A549 (cell line): ENCODE measurements around the gene CISH. TPM values are rescaled to one million over a fixed set of nuclear protein-coding genes. Genes with fewer than 3 reads are reported as not detected.

ENCODE experiments used
- ATAC-seq, 2 experiments: fragments of 200-7000 bp in 1 of 2; fragments of >200 bp in 1 of 2; cut with Nextera tagmentation in 1 of 2; cut with Tn5 transposase in 1 of 2; 3 replicates each; pipeline versions ENCODE4 v1.8.0 to v1.9.1; 2018 to 2020; ENCODE audit warnings: mild to moderate bottlenecking in 1 of 2, moderate library complexity in 1 of 2
- CTCF ChIA-PET: fragments of 300-600 bp; sonication (Branson Sonifier 250); formaldehyde crosslinking; extraction: SDS; loops from one replicate; lab custom pipeline; 2021; ENCODE audit warnings: antibody characterized with exemption, inconsistent platforms; lab: Yijun Ruan, JAX
- POLR2A ChIA-PET: fragments of 350-600 bp; formaldehyde crosslinking; extraction: SDS; loops from one replicate; lab custom pipeline; 2021; ENCODE audit warnings: antibody characterized with exemption, inconsistent platforms; lab: Yijun Ruan, JAX
- DNase-seq, 2 experiments: peaks; one replicate each; pipeline versions ENCODE4 v3.0.0 to v3.0.0-alpha.2; 2011 to 2016; ENCODE audit warnings: low read depth in 1 of 2, low spot score in 1 of 2
- FAIRE-seq: peaks from 2 replicates; lab custom pipeline; 2011; peaks lifted over from hg19 to GRCh38; lab: Jason Lieb, UNC
- H3K27ac ChIP-seq, 2 experiments: fragments of >200 bp; sonication (Bioruptor Twin); formaldehyde crosslinking; 3 replicates each; pipeline ENCODE4 v1.5.1; 2016 to 2017
- H3K4me1 ChIP-seq: fragments of >200 bp; sonication (Bioruptor Twin); formaldehyde crosslinking; 3 replicates; pipeline ENCODE4 v1.6.1; 2016
- H3K4me2 ChIP-seq: fragments of >200 bp; sonication (Bioruptor Twin); formaldehyde crosslinking; 3 replicates; pipeline ENCODE4 v1.6.1; 2016
- H3K4me3 ChIP-seq: fragments of >200 bp; sonication (Bioruptor Twin); formaldehyde crosslinking; 3 replicates; pipeline ENCODE4 v1.5.1; 2016
- H3K9me3 ChIP-seq: fragments of >200 bp; sonication (Bioruptor Twin); formaldehyde crosslinking; 3 replicates; pipeline ENCODE4 v1.6.1; 2016
- BHLHE40 ChIP-seq: IDR thresholded peaks from 2 replicates; pipeline ENCODE4 v1.6.1; 2012; ENCODE audit warnings: low read depth, low read length, inconsistent platforms
- EHMT2 ChIP-seq: fragments of 200-600 bp; sonication (generic); IDR thresholded peaks from 2 replicates; pipeline ENCODE4 v1.6.1; 2016; ENCODE audit warnings: antibody characterized with exemption, low read depth, mild to moderate bottlenecking, moderate library complexity
- FOSL2 ChIP-seq, 2 experiments: fragments of 450-650 bp in 1 of 2; fragments of >200 bp in 1 of 2; sonication (Bioruptor Twin) in 1 of 2; formaldehyde crosslinking; IDR thresholded peaks; 2 replicates each; pipeline versions ENCODE4 v1.5.0 to v1.6.1; 2016 to 2020; ENCODE audit warnings: mild to moderate bottlenecking in 1 of 2, moderate library complexity in 1 of 2
- FOXS1 ChIP-seq: fragments of 250-450 bp; sonication (Bioruptor Pico); IDR thresholded peaks from 2 replicates; pipeline ENCODE4 v1.5.0; 2020; ENCODE audit warnings: mild to moderate bottlenecking, moderate library complexity
- HOXA7 ChIP-seq: fragments of 250-450 bp; sonication (Bioruptor Pico); IDR thresholded peaks from 2 replicates; pipeline ENCODE4 v1.5.0; 2020; ENCODE audit warnings: mild to moderate bottlenecking, moderate library complexity
- HOXB5 ChIP-seq: fragments of 250-450 bp; sonication (Bioruptor Pico); IDR thresholded peaks from 2 replicates; pipeline ENCODE4 v1.5.0; 2020; ENCODE audit warnings: mild to moderate bottlenecking, moderate library complexity
- JUN ChIP-seq, 2 experiments: fragments of >200 bp; sonication (Bioruptor Twin); formaldehyde crosslinking; IDR thresholded peaks; 2 replicates in 1 of 2; 3 replicates in 1 of 2; pipeline ENCODE4 v1.6.1; 2016 to 2017
- MYC ChIP-seq: IDR thresholded peaks from 2 replicates; pipeline ENCODE4 v1.6.1; 2012; ENCODE audit warnings: mild to moderate bottlenecking, inconsistent platforms, low read length, improper control_type of control experiment, borderline replicate concordance
- NFE2L2 ChIP-seq: fragments of 150-350 bp; conservative IDR thresholded peaks from 2 replicates; pipeline ENCODE4 v1.6.1; 2014; ENCODE audit warnings: low read length
- NPAS2 ChIP-seq: fragments of 250-450 bp; sonication (Bioruptor Pico); IDR thresholded peaks from 2 replicates; pipeline ENCODE4 v1.8.0; 2022; ENCODE audit warnings: mild to moderate bottlenecking, moderate library complexity, borderline replicate concordance
- NR3C1 ChIP-seq: fragments of >200 bp; sonication (Bioruptor Twin); formaldehyde crosslinking; IDR thresholded peaks from 3 replicates; pipeline ENCODE4 v1.6.1; 2017
- PHF8 ChIP-seq: fragments of 200-600 bp; sonication (generic); IDR thresholded peaks from 2 replicates; pipeline ENCODE4 v1.6.1; 2016; ENCODE audit warnings: low read depth, mild to moderate bottlenecking, antibody characterized with exemption, moderate library complexity, borderline replicate concordance
- POLR2A ChIP-seq: IDR thresholded peaks from 2 replicates; pipeline ENCODE4 v1.6.1; 2012; ENCODE audit warnings: mild to moderate bottlenecking, low read length
- POLR2AphosphoS2 ChIP-seq: conservative IDR thresholded peaks from 2 replicates; pipeline ENCODE4 v1.6.1; 2012; ENCODE audit warnings: low read length, improper control_type of control experiment, inconsistent platforms
- RAD21 ChIP-seq, 2 experiments: fragments of >200 bp in 1 of 2; sonication (Bioruptor Twin) in 1 of 2; formaldehyde crosslinking in 1 of 2; IDR thresholded peaks in 1 of 2; conservative IDR thresholded peaks in 1 of 2; 2 replicates in 1 of 2; 3 replicates in 1 of 2; pipeline ENCODE4 v1.6.1; 2012 to 2018; ENCODE audit warnings: inconsistent platforms in 1 of 2
- RCOR1 ChIP-seq: fragments of 150-350 bp; IDR thresholded peaks from 2 replicates; pipeline ENCODE4 v1.6.1; 2014; ENCODE audit warnings: antibody characterized with exemption, low read length, low read depth
- RNF2 ChIP-seq: fragments of 200-600 bp; sonication (generic); IDR thresholded peaks from 2 replicates; pipeline ENCODE4 v1.6.1; 2016; ENCODE audit warnings: low read depth, mild to moderate bottlenecking, antibody characterized with exemption, moderate library complexity, borderline replicate concordance
- SMC3 ChIP-seq: fragments of >200 bp; sonication (Bioruptor Twin); formaldehyde crosslinking; IDR thresholded peaks from 3 replicates; pipeline ENCODE4 v1.6.1; 2018; ENCODE audit warnings: inconsistent platforms
- SREBF2 ChIP-seq: fragments of 450-650 bp; IDR thresholded peaks from 2 replicates; pipeline ENCODE4 v1.6.1; 2014; ENCODE audit warnings: mild to moderate bottlenecking, moderate library complexity
- TFCP2L1 ChIP-seq: fragments of 250-450 bp; sonication (Bioruptor Pico); IDR thresholded peaks from 2 replicates; pipeline ENCODE4 v1.5.0; 2021; ENCODE audit warnings: mild to moderate bottlenecking
- TP53 ChIP-seq: fragments of 250-450 bp; sonication (Bioruptor Pico); IDR thresholded peaks from 2 replicates; pipeline ENCODE4 v1.5.0; 2021; ENCODE audit warnings: mild to moderate bottlenecking, moderate library complexity
- ZC3H11A ChIP-seq: fragments of 450-650 bp; IDR thresholded peaks from 2 replicates; pipeline ENCODE4 v1.6.1; 2014; ENCODE audit warnings: antibody characterized with exemption, mild to moderate bottlenecking
- ZNF302 ChIP-seq: fragments of 250-450 bp; sonication (Bioruptor Pico); IDR thresholded peaks from 2 replicates; pipeline ENCODE4 v1.9.0; 2021; ENCODE audit warnings: inconsistent platforms, mild to moderate bottlenecking, moderate library complexity
- ZSCAN20 ChIP-seq: fragments of 250-450 bp; sonication (Bioruptor Pico); IDR thresholded peaks from 2 replicates; pipeline ENCODE4 v1.8.0; 2022; ENCODE audit warnings: mild to moderate bottlenecking, moderate library complexity
- WGBS: methylation state at CpG from one replicate; pipeline ENCODE4 v1.1.6; 2017; ENCODE audit errors: missing lambda C conversion rate; 5-methylcytosine and 5-hydroxymethylcytosine counted together
- polyA plus RNA-seq, 4 experiments: library from polyadenylated mRNA; depleted of rRNA in 3 of 4; stranded (reverse); fragments of >200 nt; fragmentation: RNase III in 1 of 4; extraction: RNeasy Plus Mini Kit Qiagen cat#74134 plus additional on column Dnase treatment in 1 of 4; gene quantifications; 2 replicates in 3 of 4; 3 replicates in 1 of 4; pipeline ENCODE4 v1.2.3, GENCODE V29; 2011 to 2017
- TF ChIP-seq, protein P1 (sequence below): IDR thresholded peaks from 2 replicates; pipeline ENCODE4 v1.6.1; 2012; ENCODE audit warnings: low read depth, borderline replicate concordance
- TF ChIP-seq, protein P2 (sequence below): IDR thresholded peaks from 2 replicates; pipeline ENCODE4 v1.6.1; 2012
- TF ChIP-seq, protein P3 (sequence below): fragments of 150-350 bp; IDR thresholded peaks from 2 replicates; pipeline ENCODE4 v1.6.1; 2014; ENCODE audit warnings: low read depth, mild to moderate bottlenecking, low read length
- TF ChIP-seq, protein P4 (sequence below): IDR thresholded peaks from 2 replicates; pipeline ENCODE4 v1.6.1; 2012

The CISH gene
- polyA plus RNA-seq, 2 of the 4 experiments (the other 2 are of a cell fraction), result 0.43 to 0.68 TPM

DNA sequence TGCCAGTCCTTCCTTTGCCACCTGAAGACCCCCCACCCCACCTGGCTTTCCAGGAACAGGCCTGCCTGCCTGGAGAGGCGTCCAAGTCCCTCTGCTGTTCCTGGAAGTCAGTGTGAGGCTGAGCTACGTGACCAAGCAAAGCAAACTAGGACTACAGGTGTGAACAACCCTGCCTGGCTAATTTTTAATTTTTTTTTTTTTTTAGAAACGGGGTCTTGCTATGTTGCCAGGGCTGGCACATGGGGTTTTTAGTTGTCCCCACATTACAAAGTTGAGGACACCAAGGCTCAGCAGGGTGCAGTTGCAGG is 24.9 kb downstream of the CISH start:
- TF ChIP-seq ZSCAN20 (CRISPR knock-in tag) (no peak), HOXB5 (CRISPR knock-in tag) (no peak), RNF2 (no peak), TFCP2L1 (CRISPR knock-in tag) (no peak), BHLHE40 (no peak), POLR2A (no peak)
- TF ChIP-seq, protein P1, sequence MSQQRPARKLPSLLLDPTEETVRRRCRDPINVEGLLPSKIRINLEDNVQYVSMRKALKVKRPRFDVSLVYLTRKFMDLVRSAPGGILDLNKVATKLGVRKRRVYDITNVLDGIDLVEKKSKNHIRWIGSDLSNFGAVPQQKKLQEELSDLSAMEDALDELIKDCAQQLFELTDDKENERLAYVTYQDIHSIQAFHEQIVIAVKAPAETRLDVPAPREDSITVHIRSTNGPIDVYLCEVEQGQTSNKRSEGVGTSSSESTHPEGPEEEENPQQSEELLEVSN, result no peak
- TF ChIP-seq, all 56 proteins: peak for 0
- H3K4me3 ChIP-seq, result no peak overlapping the region
- H3K4me1 ChIP-seq, result peaks cover 8% of the 10 kb centered on the region
- H3K9me3 ChIP-seq, result no peaks in the 10 kb centered on the region
- DNase-seq (no peak), FAIRE-seq (no peak), ATAC-seq (no peak)
- CTCF ChIA-PET, result interaction anchor here (1.0 to 2.8 kb wide), 3 partner anchors 12 to 28 kb away, joined by 3 to 13 read pairs (median 5); no protein-coding TSS in a partner anchor
- WGBS, result 74% methylated on average over 3 of the region's 3 CpGs
- POLR2A ChIA-PET, result interaction anchor here (2.2 kb wide), 1 partner anchor 18 kb away, joined by 7 read pairs; the partner anchor contains the start of gene HEMK1
- H3K4me2 ChIP-seq, result no peak overlapping the region
- no peak overlapping the region for H3K27ac ChIP-seq

DNA sequence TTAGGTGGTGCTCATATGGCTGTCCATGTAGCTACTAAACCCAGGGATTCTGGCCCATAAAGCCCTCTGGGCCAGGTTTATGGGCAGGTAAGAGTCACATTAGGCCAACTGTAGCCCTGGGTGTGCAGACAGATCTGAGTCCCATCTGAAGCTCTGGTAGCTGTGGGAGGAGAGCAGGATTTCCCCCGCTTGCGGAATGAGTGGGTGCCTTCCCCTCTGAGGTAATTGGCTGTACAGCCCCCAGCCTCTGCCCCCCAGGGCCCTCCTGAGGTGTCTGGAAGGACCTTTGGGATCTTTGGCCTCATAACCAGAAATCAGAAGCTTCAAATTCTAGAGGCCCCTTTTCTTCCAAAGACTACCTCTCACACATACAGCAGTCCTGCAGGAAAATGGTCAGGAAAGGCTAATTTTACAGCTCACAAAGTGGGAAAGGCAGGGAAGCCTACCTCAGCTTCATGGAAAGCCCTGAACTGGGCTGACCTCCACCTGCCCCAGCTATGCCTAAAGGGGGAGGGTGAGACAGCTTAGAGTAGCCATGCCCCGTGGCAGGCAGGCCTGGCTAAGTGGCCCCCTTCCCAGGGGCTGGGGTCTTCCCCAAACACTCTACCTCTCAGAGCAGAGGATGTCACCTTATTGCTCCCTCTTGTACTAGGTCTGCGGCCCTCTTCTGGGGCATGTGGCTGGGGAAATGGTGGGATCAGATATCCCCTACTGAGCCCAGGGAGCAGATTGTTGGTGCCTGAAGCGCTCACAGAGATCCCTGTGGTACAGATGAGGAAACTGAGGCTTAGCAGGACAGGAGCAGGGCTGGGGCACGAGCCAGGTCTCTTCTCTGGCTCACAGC is 25.4 kb downstream of the CISH start:
- ChIA-PET CTCF (interaction anchor here (1.0 to 2.8 kb wide), 7 partner anchors 11 to 44 kb away, joined by 3 to 13 read pairs (median 4); no protein-coding TSS in a partner anchor), POLR2A (interaction anchor here (2.2 kb wide), 1 partner anchor 17 kb away, joined by 7 read pairs; the partner anchor contains the start of gene HEMK1)
- WGBS, result 80% methylated on average over 1 of the region's 6 CpGs

DNA sequence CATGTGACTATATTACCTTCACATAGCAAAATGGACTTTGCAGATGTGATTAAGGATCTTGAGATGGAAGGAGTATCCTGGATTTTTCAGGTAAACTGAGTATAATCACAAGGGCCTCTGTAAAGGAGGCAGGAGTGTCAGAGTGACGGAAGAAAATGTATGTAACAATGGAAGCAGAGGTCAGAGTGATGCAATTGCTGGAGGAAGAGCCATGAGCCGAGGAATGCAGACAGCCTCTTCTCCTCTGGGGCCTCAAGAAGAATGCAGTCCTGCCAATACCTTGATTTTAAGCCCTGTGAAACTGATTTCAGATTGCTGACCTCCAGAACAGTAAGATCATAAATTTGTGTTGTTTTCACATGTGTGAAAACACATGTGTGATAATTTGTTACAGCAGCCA is 27.2 kb downstream of the CISH start:
- POLR2A ChIA-PET, result no interaction called here
- Histone ChIP-seq H3K27ac (no peak overlapping the region), H3K4me1 (no peaks in the 10 kb centered on the region), H3K9me3 (no peaks in the 10 kb centered on the region), H3K4me3 (no peak overlapping the region), H3K4me2 (no peak overlapping the region)
- 79% methylated on average over 2 of the region's 2 CpGs for WGBS
- no peak for ATAC-seq
- FAIRE-seq, result no peak
- CTCF ChIA-PET, result interaction anchor here (22.5 kb wide), 1 partner anchor 25 kb away, joined by 375 read pairs; the partner anchor contains the start of genes CISH and MAPKAPK3
- no peak for DNase-seq
- TF ChIP-seq POLR2A (no peak), RCOR1 (no peak), TP53 (CRISPR knock-in tag) (no peak), NPAS2 (no peak), PHF8 (no peak), JUN (IDR thresholded peaks at IDR 0.05) (no peak), SMC3 (no peak), FOSL2 (IDR thresholded peaks at IDR 0.05) (no peak), FOSL2 (CRISPR knock-in tag; IDR thresholded peaks at IDR 0.05) (no peak), SREBF2 (no peak), HOXA7 (no peak), POLR2AphosphoS2 (no peak), EHMT2 (no peak), RAD21 (conservative IDR thresholded peaks at IDR 0.05 in 1 of 2, IDR thresholded peaks at IDR 0.05 in 1 of 2) (no peak), MYC (no peak)
- TF ChIP-seq, protein P1, result no peak
- TF ChIP-seq, protein P2, sequence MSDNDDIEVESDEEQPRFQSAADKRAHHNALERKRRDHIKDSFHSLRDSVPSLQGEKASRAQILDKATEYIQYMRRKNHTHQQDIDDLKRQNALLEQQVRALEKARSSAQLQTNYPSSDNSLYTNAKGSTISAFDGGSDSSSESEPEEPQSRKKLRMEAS, result no peak

More for the DNA sequence above, 25.4 kb downstream of the CISH start:
- no peak for TF ChIP-seq MYC
- TF ChIP-seq, protein P3, sequence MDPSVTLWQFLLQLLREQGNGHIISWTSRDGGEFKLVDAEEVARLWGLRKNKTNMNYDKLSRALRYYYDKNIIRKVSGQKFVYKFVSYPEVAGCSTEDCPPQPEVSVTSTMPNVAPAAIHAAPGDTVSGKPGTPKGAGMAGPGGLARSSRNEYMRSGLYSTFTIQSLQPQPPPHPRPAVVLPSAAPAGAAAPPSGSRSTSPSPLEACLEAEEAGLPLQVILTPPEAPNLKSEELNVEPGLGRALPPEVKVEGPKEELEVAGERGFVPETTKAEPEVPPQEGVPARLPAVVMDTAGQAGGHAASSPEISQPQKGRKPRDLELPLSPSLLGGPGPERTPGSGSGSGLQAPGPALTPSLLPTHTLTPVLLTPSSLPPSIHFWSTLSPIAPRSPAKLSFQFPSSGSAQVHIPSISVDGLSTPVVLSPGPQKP, result no peak
- TF ChIP-seq TP53 (CRISPR knock-in tag), result no peak
- no peak for TF ChIP-seq FOXS1
- TF ChIP-seq ZNF302 (CRISPR knock-in tag), result no peak
- TF ChIP-seq HOXB5 (CRISPR knock-in tag), result no peak
- TF ChIP-seq, protein P4, sequence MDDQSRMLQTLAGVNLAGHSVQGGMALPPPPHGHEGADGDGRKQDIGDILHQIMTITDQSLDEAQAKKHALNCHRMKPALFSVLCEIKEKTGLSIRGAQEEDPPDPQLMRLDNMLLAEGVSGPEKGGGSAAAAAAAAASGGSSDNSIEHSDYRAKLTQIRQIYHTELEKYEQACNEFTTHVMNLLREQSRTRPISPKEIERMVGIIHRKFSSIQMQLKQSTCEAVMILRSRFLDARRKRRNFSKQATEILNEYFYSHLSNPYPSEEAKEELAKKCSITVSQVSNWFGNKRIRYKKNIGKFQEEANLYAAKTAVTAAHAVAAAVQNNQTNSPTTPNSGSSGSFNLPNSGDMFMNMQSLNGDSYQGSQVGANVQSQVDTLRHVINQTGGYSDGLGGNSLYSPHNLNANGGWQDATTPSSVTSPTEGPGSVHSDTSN, result no peak
- no peak for TF ChIP-seq NR3C1
- TF ChIP-seq SREBF2, result no peak
- no peak for TF ChIP-seq NFE2L2
- no peak for TF ChIP-seq RNF2
- TF ChIP-seq FOSL2 (IDR thresholded peaks at IDR 0.05), result no peak
- TF ChIP-seq FOSL2 (CRISPR knock-in tag; IDR thresholded peaks at IDR 0.05), result no peak
- no peak for TF ChIP-seq HOXA7
- TF ChIP-seq TFCP2L1 (CRISPR knock-in tag), result no peak
- TF ChIP-seq ZC3H11A, result no peak
- no peak for TF ChIP-seq POLR2AphosphoS2
- TF ChIP-seq, all 56 proteins: peak for 0
- no peaks in the 10 kb centered on the region for H3K9me3 ChIP-seq
- no peak for FAIRE-seq
- no peak overlapping the region for H3K4me3 ChIP-seq
- no peak overlapping the region for H3K27ac ChIP-seq
- H3K4me1 ChIP-seq, result peaks cover 7% of the 10 kb centered on the region
- ATAC-seq, result no peak
- DNase-seq, result no peak
- no peak overlapping the region for H3K4me2 ChIP-seq
